SH-SY5Y (cell line): ENCODE data around the gene CEACAM6.

Experiments used
- GATA2 ChIP-seq: IDR thresholded peaks from 2 replicates; pipeline ENCODE4 v1.6.1; 2011; ENCODE audit warnings: mild to moderate bottlenecking, low read depth, low read length
- GATA3 ChIP-seq: IDR thresholded peaks from 2 replicates; pipeline ENCODE4 v1.6.1; 2011; ENCODE audit warnings: low read depth, mild to moderate bottlenecking, low read length, moderate library complexity

DNA sequence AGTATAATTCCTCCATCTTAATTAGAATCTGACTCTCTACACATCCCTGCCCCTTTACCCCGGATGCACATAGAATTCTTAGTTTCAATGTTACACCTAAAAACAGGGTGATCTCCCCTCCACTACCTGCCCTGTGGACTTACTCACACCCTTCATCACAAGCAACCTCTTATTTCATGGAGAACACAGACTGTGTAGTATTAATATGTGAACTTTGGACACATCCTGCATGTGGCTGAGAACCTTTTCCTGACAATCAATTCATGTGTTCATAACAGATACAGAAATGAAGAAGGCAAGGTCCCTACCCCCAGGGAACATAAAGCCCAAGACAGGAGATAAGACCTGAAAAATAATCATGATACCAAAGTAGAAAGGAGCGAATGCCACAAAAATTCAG lies 11.8 kb downstream of the CEACAM6 start:
- no peak for TF ChIP-seq GATA2
- no peak for TF ChIP-seq GATA3
